OCI-LY1 (cell line): ENCODE measurements around the gene MPRIP.

Source experiments
- H2AFZ ChIP-seq: fragments of 200-600 bp; sonication (generic), shearing (Covaris generic); 2 replicates; pipeline ENCODE4 v1.6.0; 2014; ENCODE audit warnings: antibody characterized with exemption, mild to moderate bottlenecking, low read length
- H3F3A ChIP-seq: fragments of 200-600 bp; sonication (generic), shearing (Covaris generic); 2 replicates; pipeline ENCODE4 v1.6.0; 2014; ENCODE audit warnings: mild to moderate bottlenecking, antibody characterized with exemption, low read length, moderate library complexity; ENCODE audit not compliant: insufficient read depth
- H3K27ac ChIP-seq: fragments of 200-600 bp; sonication (generic); 2 replicates; pipeline ENCODE4 v1.5.1; 2014; ENCODE audit warnings: low read length, mixed run types, mild to moderate bottlenecking, low read depth; ENCODE audit not compliant: poor library complexity, severe bottlenecking
- H3K27me3 ChIP-seq: fragments of 200-600 bp; sonication (generic); 2 replicates; pipeline ENCODE4 v1.6.0; 2014; ENCODE audit warnings: antibody characterized with exemption, mild to moderate bottlenecking, low read length, moderate library complexity; ENCODE audit not compliant: insufficient read depth
- H3K36me3 ChIP-seq: fragments of 200-600 bp; sonication (generic); 2 replicates; pipeline ENCODE4 v1.6.1; 2014; ENCODE audit warnings: mild to moderate bottlenecking, antibody characterized with exemption, low read length, moderate library complexity, mixed read lengths; ENCODE audit not compliant: insufficient read depth
- H3K4me1 ChIP-seq: fragments of 200-600 bp; sonication (generic); 2 replicates; pipeline ENCODE4 v1.5.1; 2014; ENCODE audit warnings: mild to moderate bottlenecking, low read length, moderate library complexity; ENCODE audit not compliant: insufficient read depth, severe bottlenecking
- H3K4me2 ChIP-seq: fragments of 200-600 bp; sonication (generic), shearing (Covaris generic); 2 replicates; pipeline ENCODE4 v1.6.1; 2014; ENCODE audit warnings: low read length
- H3K4me3 ChIP-seq: fragments of 200-600 bp; sonication (generic); 2 replicates; pipeline ENCODE4 v1.5.1; 2014; ENCODE audit warnings: low read length, low read depth, mild to moderate bottlenecking, mixed read lengths; ENCODE audit not compliant: poor library complexity, severe bottlenecking
- H3K79me2 ChIP-seq: fragments of 200-600 bp; shearing (Covaris generic); 2 replicates; pipeline ENCODE4 v1.6.1; 2016; ENCODE audit warnings: mixed run types, low read length, mixed read lengths; ENCODE audit not compliant: insufficient read depth
- H3K9ac ChIP-seq: fragments of 200-600 bp; sonication (generic), shearing (Covaris generic); 2 replicates; pipeline ENCODE4 v1.6.1; 2014; ENCODE audit warnings: mild to moderate bottlenecking, low read length, mixed read lengths
- H3K9me2 ChIP-seq: fragments of 200-600 bp; sonication (generic), shearing (Covaris generic); 2 replicates; pipeline ENCODE4 v1.6.1; 2014; ENCODE audit warnings: low read depth, mild to moderate bottlenecking, low read length, mixed read lengths
- H3K9me3 ChIP-seq: fragments of 200-600 bp; shearing (Covaris generic); 2 replicates; pipeline ENCODE4 v1.6.1; 2014; ENCODE audit warnings: low read length, mixed read lengths
- H4K20me1 ChIP-seq: fragments of 200-600 bp; sonication (generic), shearing (Covaris generic); 2 replicates; pipeline ENCODE4 v1.6.0; 2016; ENCODE audit warnings: mild to moderate bottlenecking, low read length; ENCODE audit not compliant: insufficient read depth
- EZH2 ChIP-seq: fragments of 200-600 bp; sonication (generic), shearing (Covaris generic); IDR thresholded peaks from 2 replicates; pipeline ENCODE4 v1.8.0; 2017; ENCODE audit warnings: borderline replicate concordance, mixed run types, mild to moderate bottlenecking, antibody characterized with exemption, low read length, moderate library complexity, mixed read lengths
- TF ChIP-seq, protein P1 (sequence below): fragments of 200-600 bp; sonication (generic), shearing (Covaris generic); IDR thresholded peaks from 2 replicates; pipeline ENCODE4 v1.5.1; 2017; ENCODE audit warnings: mild to moderate bottlenecking, antibody characterized with exemption, low read length, moderate library complexity, mixed read lengths

Gene MPRIP

DNA sequence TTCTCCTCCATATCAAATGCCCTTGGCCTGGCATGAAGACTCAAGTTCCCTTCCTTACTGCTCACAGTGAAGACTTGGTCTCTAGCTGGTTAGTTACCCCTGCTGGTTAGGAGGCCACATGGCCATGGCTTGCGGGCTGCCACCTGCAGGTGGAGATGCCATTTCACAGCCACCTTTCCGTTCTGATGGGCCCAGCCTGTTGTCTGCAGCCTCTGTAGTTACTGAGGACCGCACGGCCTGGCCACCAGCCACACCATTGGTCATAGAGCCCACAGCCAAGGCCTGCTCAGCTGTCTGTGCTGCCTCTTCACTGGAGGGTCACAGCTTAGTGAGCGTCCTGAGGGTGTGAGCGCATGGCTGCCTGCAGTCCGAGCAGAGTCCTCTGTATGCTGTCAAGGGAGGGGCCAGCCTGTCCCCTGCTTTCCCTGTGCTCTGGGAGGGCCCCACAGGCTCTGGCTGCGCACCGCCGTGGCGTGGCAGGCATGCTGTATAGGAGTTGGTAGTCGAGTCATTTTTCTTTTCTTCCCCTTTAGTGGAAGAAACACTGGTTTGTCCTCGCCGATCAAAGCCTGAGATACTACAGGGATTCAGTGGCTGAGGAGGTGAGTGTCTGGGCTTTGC, 104.6 kb downstream of the MPRIP start:
- H3F3A ChIP-seq, result no peaks in the 10 kb centered on the region
- no peaks in the 10 kb centered on the region for H3K79me2 ChIP-seq
- TF ChIP-seq, protein P1, sequence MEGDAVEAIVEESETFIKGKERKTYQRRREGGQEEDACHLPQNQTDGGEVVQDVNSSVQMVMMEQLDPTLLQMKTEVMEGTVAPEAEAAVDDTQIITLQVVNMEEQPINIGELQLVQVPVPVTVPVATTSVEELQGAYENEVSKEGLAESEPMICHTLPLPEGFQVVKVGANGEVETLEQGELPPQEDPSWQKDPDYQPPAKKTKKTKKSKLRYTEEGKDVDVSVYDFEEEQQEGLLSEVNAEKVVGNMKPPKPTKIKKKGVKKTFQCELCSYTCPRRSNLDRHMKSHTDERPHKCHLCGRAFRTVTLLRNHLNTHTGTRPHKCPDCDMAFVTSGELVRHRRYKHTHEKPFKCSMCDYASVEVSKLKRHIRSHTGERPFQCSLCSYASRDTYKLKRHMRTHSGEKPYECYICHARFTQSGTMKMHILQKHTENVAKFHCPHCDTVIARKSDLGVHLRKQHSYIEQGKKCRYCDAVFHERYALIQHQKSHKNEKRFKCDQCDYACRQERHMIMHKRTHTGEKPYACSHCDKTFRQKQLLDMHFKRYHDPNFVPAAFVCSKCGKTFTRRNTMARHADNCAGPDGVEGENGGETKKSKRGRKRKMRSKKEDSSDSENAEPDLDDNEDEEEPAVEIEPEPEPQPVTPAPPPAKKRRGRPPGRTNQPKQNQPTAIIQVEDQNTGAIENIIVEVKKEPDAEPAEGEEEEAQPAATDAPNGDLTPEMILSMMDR, result peak; percentile 41; the same call in 1 of the 2 replicates
- TF ChIP-seq EZH2, result no peak
- H3K36me3 ChIP-seq, result peaks cover 81% of the 10 kb centered on the region
- H3K27ac ChIP-seq, result no peak overlapping the region
- H3K27me3 ChIP-seq, result no peaks in the 10 kb centered on the region
- H2AFZ ChIP-seq, result no peak overlapping the region
- no peak overlapping the region for H3K4me3 ChIP-seq
- H3K4me1 ChIP-seq, result no peaks in the 10 kb centered on the region
- H3K9ac ChIP-seq, result no peak overlapping the region
- H4K20me1 ChIP-seq, result no peaks in the 10 kb centered on the region
- no peak overlapping the region for H3K4me2 ChIP-seq
- no peaks in the 10 kb centered on the region for H3K9me2 ChIP-seq
- H3K9me3 ChIP-seq, result no peaks in the 10 kb centered on the region

- no peak overlapping the region for H3K9ac ChIP-seq
- H3K27me3 ChIP-seq, result no peaks in the 10 kb centered on the region
- H3K36me3 ChIP-seq, result peaks cover 75% of the 10 kb centered on the region
- no peak overlapping the region for H3K4me3 ChIP-seq
- no peaks in the 10 kb centered on the region for H3K9me3 ChIP-seq
- no peak overlapping the region for H3K4me2 ChIP-seq
- H3K27ac ChIP-seq, result no peak overlapping the region
- no peaks in the 10 kb centered on the region for H3F3A ChIP-seq
- no peaks in the 10 kb centered on the region for H3K9me2 ChIP-seq
- peaks cover 4% of the 10 kb centered on the region for H3K4me1 ChIP-seq
- H2AFZ ChIP-seq, result no peak overlapping the region
- TF ChIP-seq EZH2, result no peak
- TF ChIP-seq, protein P1, result no peak
- no peaks in the 10 kb centered on the region for H4K20me1 ChIP-seq
- no peaks in the 10 kb centered on the region for H3K79me2 ChIP-seq
Observed at GRCh38 chr17:17147821-17148220, 105.6 kb downstream of the MPRIP start.

- TF ChIP-seq, protein P1, result no peak
- no peak for TF ChIP-seq EZH2
- Histone ChIP-seq H3F3A (no peaks in the 10 kb centered on the region), H3K4me1 (peaks cover 7% of the 10 kb centered on the region), H3K36me3 (peaks cover 69% of the 10 kb centered on the region), H3K4me2 (no peak overlapping the region), H3K9me2 (no peaks in the 10 kb centered on the region), H3K9ac (no peak overlapping the region), H3K27me3 (no peaks in the 10 kb centered on the region), H3K27ac (no peak overlapping the region), H2AFZ (no peak overlapping the region), H3K9me3 (no peaks in the 10 kb centered on the region), H3K79me2 (no peaks in the 10 kb centered on the region), H4K20me1 (no peaks in the 10 kb centered on the region), H3K4me3 (no peak overlapping the region)
Observed at GRCh38 chr17:17149520-17150447, 107.5 kb downstream of the MPRIP start.
